ENCODE data around the gene TANGO2. TPM values are rescaled to one million over a fixed set of nuclear protein-coding genes. Genes with fewer than 3 reads are reported as not detected.

The TANGO2 gene
- total and polyA plus RNA-seq, 9 of the 15 experiments (the other 6 are each of a cell fraction or from before 2014, with no cell fraction given) = 15.5 to 94.9 (median 70.1) TPM

GRCh38 chr22:19988965-19989724 is 31.8 kb upstream of the TANGO2 start (continued):
- TF ChIP-seq CUX1 (CRISPR knock-in tag; IDR thresholded peaks at IDR 0.05) (no peak), YY1 (IDR thresholded peaks at IDR 0.05; ENCODE audit: borderline replicate concordance in 1 of 3, control insufficient read depth in 1 of 3, extremely low read depth in 1 of 3, insufficient read depth in 3 of 3, insufficient read length in 1 of 3, insufficient replicate concordance in 2 of 3, low read depth in 1 of 3, low read length in 2 of 3) (peak in 1 of 3 experiments; percentile 5), ZBTB40 (IDR thresholded peaks at IDR 0.05) (peak; percentile 73), ZBTB40 (CRISPR knock-in tag; IDR thresholded peaks at IDR 0.05) (no peak; the same call in 1 of the 2 replicates), L3MBTL2 (IDR thresholded peaks at IDR 0.05) (peak; percentile 92), SETDB1 (IDR thresholded peaks at IDR 0.05; ENCODE audit: low read length) (peak; percentile 40), SRF (CRISPR knock-in tag; IDR thresholded peaks at IDR 0.05) (0 out of 4 replicates have a peak, but pooled peaks have one; percentile 28 to 72), NFRKB (IDR thresholded peaks at IDR 0.05; ENCODE audit: low read depth) (0 out of 2 replicates have a peak, but pooled peaks have one; percentile 21), HDAC6 (IDR thresholded peaks at IDR 0.05; ENCODE audit: low read depth, low read length) (0 out of 2 replicates have a peak, but pooled peaks have one; percentile 62), ZNF551 (CRISPR knock-in tag; IDR thresholded peaks at IDR 0.05) (no peak), SAFB2 (IDR thresholded peaks at IDR 0.05; ENCODE audit: borderline replicate concordance, low read depth, low read length, severe bottlenecking) (no peak), GTF2F1 (IDR thresholded peaks at IDR 0.05; ENCODE audit: low read depth, low read length) (0 out of 2 replicates have a peak, but pooled peaks have one; percentile 34)

Data from K562 (cell line).